IMR-90 (cell line): ENCODE results near the gene TAGAP. TPM values are rescaled to one million over a fixed set of nuclear protein-coding genes. Genes with fewer than 3 reads are reported as not detected.

Experiments used
- ATAC-seq: fragments of 200-7000 bp; cut with Tn5 transposase; 2 replicates; pipeline ENCODE4 v1.9.1; 2020; ENCODE audit warnings: low read depth, mild to moderate bottlenecking, moderate library complexity
- BruUV-seq: library from RNA; stranded (reverse); fragments of 400-500 nt; replicated peaks from 2 replicates; lab custom pipeline; 2021; lab: Mats Ljungman, UMichigan
- CTCF ChIA-PET: fragments of 300-600 bp; formaldehyde crosslinking; extraction: SDS; loops from one replicate; lab custom pipeline; 2021; ENCODE audit warnings: antibody characterized with exemption; lab: Yijun Ruan, JAX
- POLR2A ChIA-PET: fragments of 300-600 bp; sonication (Branson Sonifier 250); formaldehyde crosslinking; loops from one replicate; lab custom pipeline; 2022; ENCODE audit warnings: antibody characterized with exemption; ENCODE audit not compliant: unreplicated experiment; lab: Charles Lee
- DNase-seq: peaks from one replicate; pipeline ENCODE4 v3.0.0; 2013
- H2AFZ ChIP-seq: replicated peaks from 2 replicates; pipeline ENCODE3; 2013; ENCODE audit warnings: low read length, mild to moderate bottlenecking; ENCODE audit not compliant: poor library complexity
- H2AK5ac ChIP-seq: 2 replicates; pipeline ENCODE4 v1.6.1; 2013; ENCODE audit warnings: low read depth, low read length, inconsistent platforms
- H2AK9ac ChIP-seq: replicated peaks from 2 replicates; pipeline ENCODE3; 2013; ENCODE audit warnings: mild to moderate bottlenecking, low read depth, low read length, moderate library complexity; ENCODE audit not compliant: poor library complexity
- H2BK120ac ChIP-seq: 2 replicates; pipeline ENCODE4 v1.6.1; 2013; ENCODE audit warnings: low read depth, low read length, inconsistent platforms
- H2BK15ac ChIP-seq: 3 replicates; pipeline ENCODE4 v1.6.1; 2013; ENCODE audit warnings: low read depth, low read length, inconsistent platforms
- H2BK20ac ChIP-seq: 2 replicates; pipeline ENCODE4 v1.6.1; 2013; ENCODE audit warnings: low read depth, mild to moderate bottlenecking, inconsistent platforms, low read length, moderate library complexity
- H2BK5ac ChIP-seq: 2 replicates; pipeline ENCODE4 v1.6.1; 2013; ENCODE audit warnings: mild to moderate bottlenecking, low read depth, low read length, inconsistent platforms; ENCODE audit not compliant: poor library complexity, severe bottlenecking
- H3K14ac ChIP-seq: replicated peaks from 2 replicates; pipeline ENCODE4 v1.6.1; 2013; ENCODE audit warnings: low read depth, low read length, inconsistent platforms
- H3K18ac ChIP-seq: 2 replicates; pipeline ENCODE4 v1.6.1; 2013; ENCODE audit warnings: low read depth, low read length, control low read depth
- H3K23ac ChIP-seq: 2 replicates; pipeline ENCODE4 v1.6.1; 2013; ENCODE audit warnings: low read depth, low read length, inconsistent platforms
- H3K27ac ChIP-seq: 2 replicates; pipeline ENCODE4 v1.5.1; 2013; ENCODE audit warnings: mild to moderate bottlenecking, control low read depth, low read length; ENCODE audit not compliant: insufficient read depth
- H3K27me3 ChIP-seq: 2 replicates; pipeline ENCODE4 v1.6.1; 2013; ENCODE audit warnings: low read length; ENCODE audit not compliant: control insufficient read depth, insufficient read depth
- H3K36me3 ChIP-seq: 2 replicates; pipeline ENCODE4 v1.6.1; 2013; ENCODE audit warnings: low read length, mixed read lengths; ENCODE audit not compliant: control insufficient read depth, insufficient read depth
- H3K4ac ChIP-seq: 2 replicates; pipeline ENCODE4 v1.6.1; 2013; ENCODE audit warnings: low read depth, low read length, inconsistent platforms
- H3K4me1 ChIP-seq: 2 replicates; pipeline ENCODE4 v1.6.1; 2013; ENCODE audit warnings: low read length, mixed read lengths; ENCODE audit not compliant: control insufficient read depth, insufficient read depth
- H3K4me2 ChIP-seq: 2 replicates; pipeline ENCODE4 v1.6.1; 2013; ENCODE audit warnings: low read depth, mild to moderate bottlenecking, control low read depth, low read length, moderate library complexity
- H3K4me3 ChIP-seq: 2 replicates; pipeline ENCODE4 v1.5.1; 2013; ENCODE audit warnings: low read depth, mild to moderate bottlenecking, control low read depth, low read length, moderate library complexity; ENCODE audit not compliant: insufficient read depth
- H3K56ac ChIP-seq: 2 replicates; pipeline ENCODE4 v1.6.1; 2013; ENCODE audit warnings: low read length, inconsistent platforms; ENCODE audit not compliant: insufficient read depth; ENCODE audit errors: extremely low read depth
- H3K79me1 ChIP-seq, 2 experiments: 2 replicates each; pipeline ENCODE4 v1.6.1; 2013; ENCODE audit warnings: low read length in 2 of 2, inconsistent platforms in 1 of 2, low read depth in 1 of 2
- H3K9ac ChIP-seq: 2 replicates; pipeline ENCODE4 v1.6.1; 2013; ENCODE audit warnings: low read depth, low read length, control low read depth
- H3K9me1 ChIP-seq: 2 replicates; pipeline ENCODE4 v1.6.1; 2013; ENCODE audit warnings: low read length, inconsistent platforms; ENCODE audit not compliant: insufficient read depth
- H3K9me3 ChIP-seq: 2 replicates; pipeline ENCODE4 v1.6.1; 2013; ENCODE audit warnings: low read length; ENCODE audit not compliant: control insufficient read depth, insufficient read depth
- H4K20me1 ChIP-seq: 2 replicates; pipeline ENCODE4 v1.6.1; 2013; ENCODE audit warnings: low read length, inconsistent platforms; ENCODE audit not compliant: insufficient read depth
- H4K5ac ChIP-seq: 2 replicates; pipeline ENCODE4 v1.6.1; 2013; ENCODE audit warnings: mild to moderate bottlenecking, low read depth, low read length, control low read depth
- H4K8ac ChIP-seq, 2 experiments: 2 replicates each; pipeline ENCODE4 v1.6.1; 2013; ENCODE audit warnings: low read depth in 2 of 2, low read length in 2 of 2, control low read depth in 1 of 2, inconsistent platforms in 1 of 2
- H4K91ac ChIP-seq: 2 replicates; pipeline ENCODE4 v1.6.1; 2013; ENCODE audit warnings: low read depth, low read length, inconsistent platforms; ENCODE audit not compliant: insufficient read depth
- BHLHE40 ChIP-seq: fragments of 150-350 bp; IDR thresholded peaks from 2 replicates; pipeline ENCODE4 v1.6.1; 2016; ENCODE audit warnings: mild to moderate bottlenecking, low read depth, low read length
- CEBPB ChIP-seq: IDR thresholded peaks from 2 replicates; pipeline ENCODE4 v1.6.1; 2012; ENCODE audit warnings: low read depth, low read length, improper control_type of control experiment
- CHD1 ChIP-seq: IDR thresholded peaks from 2 replicates; pipeline ENCODE4 v1.6.1; 2012; ENCODE audit warnings: low read depth, low read length, improper control_type of control experiment
- CTCF ChIP-seq: conservative IDR thresholded peaks from 2 replicates; pipeline ENCODE4 v1.5.1; 2012; ENCODE audit warnings: mild to moderate bottlenecking, low read depth, low read length, improper control_type of control experiment
- ELK1 ChIP-seq: fragments of 150-350 bp; IDR thresholded peaks from 2 replicates; pipeline ENCODE4 v1.6.1; 2016; ENCODE audit warnings: low read depth, mild to moderate bottlenecking, low read length, moderate library complexity, borderline replicate concordance
- FOS ChIP-seq: fragments of 150-350 bp; IDR thresholded peaks from 2 replicates; pipeline ENCODE4 v1.6.1; 2016; ENCODE audit warnings: low read depth, low read length
- MAFK ChIP-seq: IDR thresholded peaks from 2 replicates; pipeline ENCODE4 v1.6.1; 2012; ENCODE audit warnings: low read depth, low read length, improper control_type of control experiment
- MAZ ChIP-seq: IDR thresholded peaks from 2 replicates; pipeline ENCODE4 v1.6.1; 2012; ENCODE audit warnings: low read depth, mild to moderate bottlenecking, low read length, improper control_type of control experiment, moderate library complexity, borderline replicate concordance
- MXI1 ChIP-seq: IDR thresholded peaks from 2 replicates; pipeline ENCODE4 v1.6.1; 2012; ENCODE audit warnings: low read depth, mild to moderate bottlenecking, low read length, moderate library complexity, borderline replicate concordance
- NFE2L2 ChIP-seq: fragments of 150-350 bp; IDR thresholded peaks from 2 replicates; pipeline ENCODE4 v1.6.1; 2016; ENCODE audit warnings: low read depth, mild to moderate bottlenecking, low read length
- POLR2A ChIP-seq: IDR thresholded peaks from 2 replicates; pipeline ENCODE4 v1.6.1; 2012; ENCODE audit warnings: mild to moderate bottlenecking, low read depth, low read length
- RAD21 ChIP-seq: IDR thresholded peaks from 2 replicates; pipeline ENCODE4 v1.6.1; 2012; ENCODE audit warnings: low read length, improper control_type of control experiment
- RCOR1 ChIP-seq: IDR thresholded peaks from 2 replicates; pipeline ENCODE4 v1.6.1; 2012; ENCODE audit warnings: mild to moderate bottlenecking, low read length, improper control_type of control experiment; ENCODE audit not compliant: insufficient replicate concordance
- RFX5 ChIP-seq: IDR thresholded peaks from 2 replicates; pipeline ENCODE4 v1.8.0; 2012; ENCODE audit warnings: low read depth, mild to moderate bottlenecking, low read length, moderate library complexity
- SMC3 ChIP-seq: fragments of 150-350 bp; IDR thresholded peaks from 2 replicates; pipeline ENCODE4 v1.6.1; 2016; ENCODE audit warnings: low read depth, mild to moderate bottlenecking, antibody characterized with exemption, low read length, moderate library complexity
- USF2 ChIP-seq: fragments of 150-350 bp; IDR thresholded peaks from 2 replicates; pipeline ENCODE4 v1.6.1; 2017; ENCODE audit warnings: mild to moderate bottlenecking, antibody characterized with exemption, low read length, low read depth
- WGBS, 2 experiments: methylation state at CpG; one replicate each; pipeline versions ENCODE4 v1.1.5 to v1.1.7; 2013; ENCODE audit warnings: missing lambda C conversion rate in 2 of 2; ENCODE audit not compliant: insufficient read length in 1 of 2; ENCODE audit errors: extremely low coverage in 2 of 2; 5-methylcytosine and 5-hydroxymethylcytosine counted together
- dilution Hi-C: fragments of 300-500 bp; cut with HindIII; formaldehyde crosslinking; loops from one replicate; pipeline ENCODE4 v1.14.3; 2018; ENCODE audit warnings: low sequenced_read_pairs; ENCODE audit not compliant: unreplicated experiment
- in situ Hi-C: fragments of 300-500 bp; cut with MboI; formaldehyde crosslinking; loops from 3 replicates; pipeline ENCODE4 v1.14.3; 2019; ENCODE audit warnings: low sequenced_read_pairs, inconsistent platforms, mixed read lengths
- intact Hi-C: fragments of 100-400 bp; cut with micrococcal nuclease; formaldehyde crosslinking; loops from 2 replicates; pipeline ENCODE4 v1.10.0; 2022
- polyA plus RNA-seq, 3 experiments: library from polyadenylated mRNA; depleted of rRNA; stranded (reverse); fragments of >200 nt; gene quantifications; 2 replicates each; pipeline ENCODE4 v1.2.3, GENCODE V29; 2012; ENCODE audit warnings: low replicate concordance in 1 of 3
- total RNA-seq: library from RNA; depleted of rRNA; stranded (reverse); fragments of >200 nt; gene quantifications from 2 replicates; pipeline ENCODE4 v1.2.3, GENCODE V29; 2012

Gene TAGAP
- total and polyA plus RNA-seq, 2 of the 4 experiments (the other 2 are of a cell fraction) = not detected

GRCh38 chr6:159065091-159065490, 20.3 kb upstream of the TAGAP start:
- H2BK120ac ChIP-seq = no peak overlapping the region
- no peak overlapping the region for H4K8ac ChIP-seq
- H3K4ac ChIP-seq = no peak overlapping the region
- DNase-seq (no peak), ATAC-seq (no peak)
- no peaks in the 10 kb centered on the region for H3K79me1 ChIP-seq
- H3K27ac ChIP-seq = no peak overlapping the region
- dilution Hi-C loops = no loop called here
- H3K27me3 ChIP-seq = peaks cover 45% of the 10 kb centered on the region
- H3K18ac ChIP-seq = no peak overlapping the region
- no peak overlapping the region for H4K5ac ChIP-seq
- no CpG with 5 or more reads among the region's 6 CpGs for WGBS, 2 experiments
- no peak overlapping the region for H3K14ac ChIP-seq
- in situ Hi-C loops = no loop called here
- H3K56ac ChIP-seq = no peak overlapping the region
- POLR2A ChIA-PET = no interaction called here
- H2AK9ac ChIP-seq = no peak overlapping the region
- no peak overlapping the region for H2BK5ac ChIP-seq
- no peaks in the 10 kb centered on the region for H4K20me1 ChIP-seq
- H4K91ac ChIP-seq = no peak overlapping the region
- no TSS peak for BruUV-seq
- H3K4me3 ChIP-seq = no peak overlapping the region
- no peak overlapping the region for H3K9ac ChIP-seq
- no peak overlapping the region for H2BK20ac ChIP-seq
- no peak overlapping the region for H2BK15ac ChIP-seq
- H3K4me1 ChIP-seq = no peaks in the 10 kb centered on the region
- CTCF ChIA-PET = interaction anchor here (0.6 kb wide), 1 partner anchor 79 kb away, joined by 3 read pairs; no protein-coding TSS in a partner anchor
- no peak overlapping the region for H2AK5ac ChIP-seq
- intact Hi-C loops = no loop called here
- TF ChIP-seq SMC3 (no peak), RFX5 (no peak), CHD1 (no peak), MAZ (no peak), USF2 (no peak), POLR2A (no peak), MXI1 (no peak), RCOR1 (no peak), BHLHE40 (no peak), FOS (no peak), MAFK (no peak), NFE2L2 (no peak), CTCF (no peak), CEBPB (no peak), RAD21 (no peak), ELK1 (no peak)
- no peak overlapping the region for H3K23ac ChIP-seq
- H3K9me1 ChIP-seq = no peaks in the 10 kb centered on the region
- H3K36me3 ChIP-seq = no peaks in the 10 kb centered on the region
- H3K9me3 ChIP-seq = no peaks in the 10 kb centered on the region; the same call in 1 of the 2 replicates
- H3K4me2 ChIP-seq = no peak overlapping the region
- H2AFZ ChIP-seq = no peak overlapping the region
